Natural killer cell treated with Interleukin-12 subunit alpha and Interleukin-12 subunit beta and Interleukin-15 and Interleukin-18, amount 100 ng/mL, for 72 hours (primary cell): ENCODE data around the gene KRTAP10-2. TPM values are rescaled to one million over a fixed set of nuclear protein-coding genes. Genes with fewer than 3 reads are reported as not detected.
"Not testable (repeated sequence)": the region's sequence is repeated elsewhere in the genome, so short reads cannot be mapped to it uniquely, and the experiment has no call there.

Source experiments
- ATAC-seq, 2 donors: fragments of 150-1000 bp; cut with Tn5 transposase in 1 of 2; sonication (Bioruptor Pico), chemical (Tn5 transposase) in 1 of 2; 2 replicates each; pipeline ENCODE4 v1.10.0; 2021
- DNase-seq: peaks from one replicate; pipeline ENCODE4 v3.0.0; 2022; ENCODE audit warnings: low spot score
- H3K27ac Mint-ChIP-seq, 2 donors: 1 replicate in 1 of 2; 2 replicates in 1 of 2; pipeline ENCODE4 v1.8.0; 2022; ENCODE audit warnings: mixed read lengths in 2 of 2, mild to moderate bottlenecking in 1 of 2, moderate library complexity in 1 of 2
- H3K27me3 Mint-ChIP-seq, 2 donors: 1 replicate in 1 of 2; 2 replicates in 1 of 2; pipeline ENCODE4 v1.8.0; 2022; ENCODE audit warnings: mixed read lengths in 2 of 2
- H3K36me3 Mint-ChIP-seq: one replicate; pipeline ENCODE4 v1.8.0; 2022; ENCODE audit warnings: mixed read lengths
- H3K4me1 Mint-ChIP-seq, 2 donors: 1 replicate in 1 of 2; 2 replicates in 1 of 2; pipeline ENCODE4 v1.8.0; 2022; ENCODE audit warnings: low read depth in 2 of 2, mixed read lengths in 2 of 2, mild to moderate bottlenecking in 1 of 2
- H3K4me3 Mint-ChIP-seq: one replicate; pipeline ENCODE4 v1.8.0; 2022; ENCODE audit warnings: mixed read lengths
- H3K9me3 Mint-ChIP-seq: 2 replicates; pipeline ENCODE4 v1.8.0; 2022; ENCODE audit warnings: mixed read lengths
- total RNA-seq, 2 donors: library from RNA; stranded (reverse); gene quantifications; one replicate each; pipeline ENCODE4 v1.2.3, GENCODE V29; 2022

The KRTAP10-2 gene
- total RNA-seq, 2 donors from 2014 or later, result not detected

GRCh38 chr21:44509539-44509938 is 41.8 kb downstream of the KRTAP10-2 start:
- DNase-seq, result no peak

DNA sequence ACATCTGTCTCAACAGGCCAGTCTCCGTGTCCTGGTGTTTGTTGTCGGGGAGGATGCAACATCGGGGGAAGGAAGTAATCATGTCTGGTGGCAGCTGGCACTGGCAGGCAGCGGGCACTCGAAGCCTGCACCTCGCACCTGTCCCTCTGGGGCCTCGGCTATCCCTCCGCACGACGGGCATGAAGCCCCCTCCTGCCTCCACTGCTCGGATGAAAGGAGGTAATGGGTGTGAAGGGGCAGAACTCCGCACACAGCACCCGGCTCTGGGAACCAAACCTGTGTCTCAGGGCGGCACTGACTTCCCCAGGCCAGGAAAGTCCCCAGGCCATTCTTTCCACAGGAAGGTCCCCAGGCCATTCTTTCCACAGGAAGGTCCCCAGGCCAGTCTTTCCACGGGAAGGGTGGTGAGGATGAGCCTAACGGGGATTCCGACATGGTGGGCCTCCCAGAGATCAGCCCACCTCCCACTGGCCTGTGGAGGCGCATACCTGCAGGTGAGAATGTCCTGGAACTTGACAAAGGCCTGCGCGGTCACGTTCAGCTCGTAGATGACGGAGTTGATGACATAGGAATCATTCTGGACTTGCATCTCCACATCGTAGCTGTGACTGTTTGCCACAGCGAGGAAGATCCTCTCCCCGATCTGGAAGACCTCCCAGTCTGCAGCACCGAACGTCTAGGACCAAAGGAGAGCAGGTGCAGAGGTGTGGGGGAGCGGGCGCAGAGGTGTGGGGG is 42.4 kb downstream of the KRTAP10-2 start:
- no peaks in the 10 kb centered on the region for H3K9me3 Mint-ChIP-seq
- DNase-seq (no peak), ATAC-seq (no peak)
- H3K36me3 Mint-ChIP-seq, result no peaks in the 10 kb centered on the region
- no peak overlapping the region for H3K4me3 Mint-ChIP-seq
- no peak overlapping the region for H3K27ac Mint-ChIP-seq
- no peaks in the 10 kb centered on the region for H3K27me3 Mint-ChIP-seq
- H3K4me1 Mint-ChIP-seq, result no peaks in the 10 kb centered on the region

More at GRCh38 chr21:44509539-44509938, 41.8 kb downstream of the KRTAP10-2 start:
- Mint-ChIP-seq H3K27ac (no peak overlapping the region), H3K9me3 (no peaks in the 10 kb centered on the region), H3K27me3 (no peaks in the 10 kb centered on the region), H3K4me3 (no peak overlapping the region), H3K36me3 (no peaks in the 10 kb centered on the region), H3K4me1 (no peaks in the 10 kb centered on the region)
- ATAC-seq, result no peak

DNA sequence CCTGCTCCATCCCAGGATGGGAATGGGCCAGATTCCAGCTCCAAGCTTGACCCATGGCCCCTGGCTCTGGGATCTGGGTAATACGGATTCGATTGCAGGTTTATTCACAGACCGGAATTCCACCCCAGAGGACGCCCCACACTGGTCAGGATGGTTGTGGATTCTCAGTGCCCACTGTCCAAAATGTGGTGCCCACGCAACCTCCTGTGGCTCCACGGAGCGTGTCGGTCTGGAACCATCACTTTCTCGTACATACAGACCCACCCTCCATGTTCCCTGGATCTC is 42.9 kb downstream of the KRTAP10-2 start:
- no peak overlapping the region for H3K4me3 Mint-ChIP-seq

GRCh38 chr21:44507673-44508425 is 43.5 kb downstream of the KRTAP10-2 start:
- Mint-ChIP-seq H3K36me3 (no peaks in the 10 kb centered on the region), H3K27ac (no peak overlapping the region), H3K9me3 (no peaks in the 10 kb centered on the region), H3K27me3 (no peaks in the 10 kb centered on the region), H3K4me1 (no peaks in the 10 kb centered on the region), H3K4me3 (no peak overlapping the region)
- ATAC-seq (no peak), DNase-seq (no peak)

More for the DNA sequence above, 42.9 kb downstream of the KRTAP10-2 start:
- Mint-ChIP-seq H3K27ac (no peak overlapping the region), H3K4me1 (no peaks in the 10 kb centered on the region), H3K27me3 (no peaks in the 10 kb centered on the region), H3K9me3 (no peaks in the 10 kb centered on the region), H3K36me3 (no peaks in the 10 kb centered on the region)
- no peak for DNase-seq
- ATAC-seq, result no peak

GRCh38 chr21:44506279-44507255 is 44.7 kb downstream of the KRTAP10-2 start:
- Mint-ChIP-seq H3K4me3 (no peak overlapping the region), H3K36me3 (no peaks in the 10 kb centered on the region), H3K27ac (no peak overlapping the region), H3K4me1 (no peaks in the 10 kb centered on the region), H3K27me3 (no peaks in the 10 kb centered on the region), H3K9me3 (no peaks in the 10 kb centered on the region)
- ATAC-seq (no peak), DNase-seq (no peak)

DNA sequence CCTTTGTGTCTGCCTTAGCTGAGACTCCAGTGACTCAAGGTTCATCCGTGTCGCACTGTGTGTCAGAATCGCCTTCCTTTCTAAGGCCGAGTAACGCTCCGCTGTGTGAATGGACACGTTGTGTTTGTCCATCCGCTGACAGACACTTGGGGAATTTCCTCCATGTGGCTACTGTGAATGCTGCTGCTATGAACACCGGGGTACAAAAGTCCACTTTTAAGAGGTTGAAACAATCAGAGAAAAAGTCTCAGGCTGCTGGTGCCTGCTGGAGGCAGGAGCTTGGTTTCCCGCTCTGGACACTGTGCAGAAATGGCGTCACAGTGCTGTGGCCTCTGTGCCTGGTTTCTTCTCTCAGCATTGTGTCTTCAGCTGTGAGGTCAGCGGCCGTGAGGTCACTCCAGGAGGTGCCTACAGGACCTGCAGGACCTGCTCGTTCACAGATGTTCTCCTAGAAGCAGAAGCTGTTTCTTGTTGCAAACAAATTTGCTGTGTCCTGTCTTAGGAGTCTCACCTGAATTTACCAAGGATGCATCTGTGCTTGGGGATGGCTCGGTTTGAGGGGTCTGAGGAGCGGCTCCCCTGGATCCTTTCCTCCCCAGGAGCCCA is 45.5 kb downstream of the KRTAP10-2 start:
- DNase-seq (no peak), ATAC-seq (peak in 1 of 2 donors; percentile 10)
- no peaks in the 10 kb centered on the region for H3K36me3 Mint-ChIP-seq
- no peaks in the 10 kb centered on the region for H3K9me3 Mint-ChIP-seq
- no peaks in the 10 kb centered on the region for H3K4me1 Mint-ChIP-seq
- H3K4me3 Mint-ChIP-seq, result no peak overlapping the region
- H3K27ac Mint-ChIP-seq, result no peak overlapping the region
- H3K27me3 Mint-ChIP-seq, result no peaks in the 10 kb centered on the region

DNA sequence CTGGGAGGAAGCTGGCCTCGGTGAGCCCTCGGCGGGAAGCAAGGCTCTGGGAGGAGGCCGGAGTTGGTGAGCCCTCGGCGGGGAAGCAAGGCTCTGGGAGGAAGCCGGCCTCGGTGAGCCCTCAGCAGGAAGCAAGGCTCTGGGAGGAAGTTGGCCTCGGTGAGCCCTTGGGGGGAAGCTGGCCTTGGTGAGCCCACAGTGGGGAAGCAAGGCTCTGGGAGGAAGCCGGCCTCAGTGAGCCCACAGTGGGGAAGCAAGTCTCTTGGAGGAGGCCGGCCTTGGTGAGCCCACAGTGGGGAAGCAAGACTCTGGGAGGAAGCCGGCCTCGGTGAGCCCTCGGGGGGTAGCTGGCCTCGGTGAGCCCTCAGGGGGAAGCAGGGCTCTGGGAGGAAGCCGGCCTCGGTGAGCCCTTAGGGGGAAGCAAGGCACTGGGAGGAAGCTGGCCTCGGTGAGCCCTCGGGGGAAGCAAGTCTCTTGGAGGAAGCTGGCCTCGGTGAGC is 47.4 kb downstream of the KRTAP10-2 start:
- Mint-ChIP-seq H3K27ac (no peak overlapping the region), H3K9me3 (no peaks in the 10 kb centered on the region), H3K36me3 (no peaks in the 10 kb centered on the region), H3K4me3 (no peak overlapping the region), H3K27me3 (no peaks in the 10 kb centered on the region), H3K4me1 (no peaks in the 10 kb centered on the region)
- DNase-seq (no peak), ATAC-seq (no peak)

- DNase-seq, H3K9me3 Mint-ChIP-seq, ATAC-seq, H3K4me1 Mint-ChIP-seq, H3K36me3 Mint-ChIP-seq, H3K27me3 Mint-ChIP-seq, H3K4me3 Mint-ChIP-seq, H3K27ac Mint-ChIP-seq: not testable (repeated sequence)
These were observed 48.1 kb downstream of the KRTAP10-2 start for GRCh38 chr21:44503006-44503889.

- DNase-seq (no peak), ATAC-seq (no peak)
- Mint-ChIP-seq H3K4me1 (no peaks in the 10 kb centered on the region), H3K27ac (no peak overlapping the region), H3K36me3 (no peaks in the 10 kb centered on the region), H3K9me3 (no peaks in the 10 kb centered on the region), H3K27me3 (peaks cover 3 to 4% of the 10 kb centered on the region in 2 donors), H3K4me3 (no peak overlapping the region)
These were observed 48.9 kb downstream of the KRTAP10-2 start for GRCh38 chr21:44502171-44502958.
